Osteoblast (primary cell): Measurements from ENCODE around the gene ACSBG1. TPM values are rescaled to one million over a fixed set of nuclear protein-coding genes. Genes with fewer than 3 reads are reported as not detected.

Experiments used
- DNase-seq: peaks from one replicate; pipeline ENCODE4 v3.0.0; 2011; ENCODE audit warnings: low spot score, mixed read lengths; ENCODE audit not compliant: insufficient read length; ENCODE audit errors: missing footprints
- H2AFZ ChIP-seq: 2 replicates; pipeline ENCODE4 v1.6.0; 2011; ENCODE audit warnings: mild to moderate bottlenecking, low read length
- H3K27ac ChIP-seq: 2 replicates; pipeline ENCODE4 v1.5.1; 2011; ENCODE audit warnings: mild to moderate bottlenecking, low read depth, low read length, moderate library complexity
- H3K27me3 ChIP-seq: 2 replicates; pipeline ENCODE4 v1.6.0; 2012; ENCODE audit warnings: mild to moderate bottlenecking, control low read depth, inconsistent platforms, low read length, moderate library complexity; ENCODE audit not compliant: insufficient read depth
- H3K36me3 ChIP-seq: 2 replicates; pipeline ENCODE4 v1.5.1; 2011; ENCODE audit warnings: mild to moderate bottlenecking, low read length, control low read depth, moderate library complexity; ENCODE audit not compliant: insufficient read depth
- H3K4me1 ChIP-seq: 2 replicates; pipeline ENCODE4 v1.5.1; 2011; ENCODE audit warnings: mild to moderate bottlenecking, low read length, control low read depth, moderate library complexity; ENCODE audit not compliant: insufficient read depth
- H3K4me2 ChIP-seq: 2 replicates; pipeline ENCODE4 v1.6.0; 2011; ENCODE audit warnings: mild to moderate bottlenecking, low read length; ENCODE audit not compliant: insufficient read depth
- H3K4me3 ChIP-seq: fragments of 200-600 bp; sonication (generic); 3 replicates; pipeline ENCODE4 v1.5.1; 2012; ENCODE audit warnings: mild to moderate bottlenecking, low read length, inconsistent platforms; ENCODE audit not compliant: insufficient read depth
- H3K79me2 ChIP-seq: 2 replicates; pipeline ENCODE4 v1.6.0; 2012; ENCODE audit warnings: mild to moderate bottlenecking, low read length, control low read depth, inconsistent platforms; ENCODE audit not compliant: insufficient read depth
- H3K9me3 ChIP-seq: 2 replicates; pipeline ENCODE4 v1.5.1; 2011; ENCODE audit warnings: low read depth, low read length, control low read depth
- H4K20me1 ChIP-seq: 2 replicates; pipeline ENCODE4 v1.6.0; 2012; ENCODE audit warnings: mild to moderate bottlenecking, low read length, control low read depth; ENCODE audit not compliant: insufficient read depth
- total RNA-seq: library from RNA; depleted of rRNA; stranded (reverse); fragments of >200 nt; gene quantifications from 2 replicates; pipeline ENCODE4 v1.2.3, GENCODE V29; 2012
- TF ChIP-seq, protein P1 (sequence below): IDR thresholded peaks from 2 replicates; pipeline ENCODE4 v1.5.1; 2011; ENCODE audit warnings: mild to moderate bottlenecking, low read depth, low read length, moderate library complexity; ENCODE audit errors: extremely low read depth

Gene ACSBG1
- total RNA-seq, 1 donor, result under 0.01 TPM

DNA sequence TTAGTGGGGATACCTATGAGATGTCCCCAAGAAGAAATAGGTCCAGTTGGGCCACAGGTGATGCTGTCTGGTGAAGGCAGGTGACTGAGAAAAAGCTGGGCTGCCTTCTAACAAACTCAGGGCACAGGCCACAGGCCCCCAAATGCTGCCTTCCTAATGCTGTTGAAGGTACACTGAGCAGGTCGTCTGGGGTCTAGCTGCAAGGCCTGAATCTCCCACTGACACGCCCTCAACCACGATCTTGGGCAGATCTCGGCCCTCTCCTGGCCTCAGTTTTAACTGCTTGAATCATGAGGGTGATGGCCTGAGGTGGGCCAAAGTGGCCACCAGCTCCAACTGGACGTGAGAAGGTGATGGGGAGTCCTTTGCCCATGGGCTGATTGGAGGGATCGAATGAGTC is 2.1 kb upstream of the ACSBG1 start:
- Histone ChIP-seq H3K27me3 (peaks cover 49% of the 10 kb centered on the region), H3K4me3 (no peak overlapping the region), H3K79me2 (no peaks in the 10 kb centered on the region), H3K36me3 (no peaks in the 10 kb centered on the region), H4K20me1 (no peaks in the 10 kb centered on the region), H3K4me2 (no peak overlapping the region), H3K4me1 (no peaks in the 10 kb centered on the region), H3K9me3 (no peaks in the 10 kb centered on the region), H3K27ac (no peak overlapping the region), H2AFZ (no peak overlapping the region)
- TF ChIP-seq, protein P1, sequence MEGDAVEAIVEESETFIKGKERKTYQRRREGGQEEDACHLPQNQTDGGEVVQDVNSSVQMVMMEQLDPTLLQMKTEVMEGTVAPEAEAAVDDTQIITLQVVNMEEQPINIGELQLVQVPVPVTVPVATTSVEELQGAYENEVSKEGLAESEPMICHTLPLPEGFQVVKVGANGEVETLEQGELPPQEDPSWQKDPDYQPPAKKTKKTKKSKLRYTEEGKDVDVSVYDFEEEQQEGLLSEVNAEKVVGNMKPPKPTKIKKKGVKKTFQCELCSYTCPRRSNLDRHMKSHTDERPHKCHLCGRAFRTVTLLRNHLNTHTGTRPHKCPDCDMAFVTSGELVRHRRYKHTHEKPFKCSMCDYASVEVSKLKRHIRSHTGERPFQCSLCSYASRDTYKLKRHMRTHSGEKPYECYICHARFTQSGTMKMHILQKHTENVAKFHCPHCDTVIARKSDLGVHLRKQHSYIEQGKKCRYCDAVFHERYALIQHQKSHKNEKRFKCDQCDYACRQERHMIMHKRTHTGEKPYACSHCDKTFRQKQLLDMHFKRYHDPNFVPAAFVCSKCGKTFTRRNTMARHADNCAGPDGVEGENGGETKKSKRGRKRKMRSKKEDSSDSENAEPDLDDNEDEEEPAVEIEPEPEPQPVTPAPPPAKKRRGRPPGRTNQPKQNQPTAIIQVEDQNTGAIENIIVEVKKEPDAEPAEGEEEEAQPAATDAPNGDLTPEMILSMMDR, result no peak
- DNase-seq, result no peak

DNA sequence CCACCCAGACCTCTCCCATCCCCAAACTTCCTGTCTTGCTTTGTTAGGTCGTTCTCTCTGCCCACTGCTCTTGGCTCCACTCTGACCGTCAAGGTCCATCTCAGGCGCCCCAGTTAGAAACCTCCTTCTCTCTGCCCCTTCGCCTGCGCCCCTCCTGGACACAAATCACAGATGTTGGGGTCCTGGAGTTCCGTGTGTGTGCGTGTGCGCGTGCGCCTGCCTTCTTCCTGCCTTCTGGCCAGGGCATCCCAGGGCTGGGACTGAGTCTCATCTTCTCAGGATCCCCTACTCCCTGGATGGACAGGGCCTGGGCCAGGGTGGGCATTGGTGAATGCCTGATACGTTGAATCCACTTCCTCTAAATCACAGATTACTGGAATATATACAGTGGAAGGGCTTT is 869 bp downstream of the ACSBG1 start:
- Histone ChIP-seq H3K4me1 (no peaks in the 10 kb centered on the region), H3K4me3 (no peak overlapping the region), H4K20me1 (no peaks in the 10 kb centered on the region), H3K79me2 (no peaks in the 10 kb centered on the region), H3K36me3 (no peaks in the 10 kb centered on the region), H3K27ac (no peak overlapping the region), H2AFZ (no peak overlapping the region), H3K27me3 (peaks cover 59% of the 10 kb centered on the region), H3K9me3 (no peaks in the 10 kb centered on the region), H3K4me2 (no peak overlapping the region)
- DNase-seq, result no peak
- TF ChIP-seq, protein P1, result no peak

DNA sequence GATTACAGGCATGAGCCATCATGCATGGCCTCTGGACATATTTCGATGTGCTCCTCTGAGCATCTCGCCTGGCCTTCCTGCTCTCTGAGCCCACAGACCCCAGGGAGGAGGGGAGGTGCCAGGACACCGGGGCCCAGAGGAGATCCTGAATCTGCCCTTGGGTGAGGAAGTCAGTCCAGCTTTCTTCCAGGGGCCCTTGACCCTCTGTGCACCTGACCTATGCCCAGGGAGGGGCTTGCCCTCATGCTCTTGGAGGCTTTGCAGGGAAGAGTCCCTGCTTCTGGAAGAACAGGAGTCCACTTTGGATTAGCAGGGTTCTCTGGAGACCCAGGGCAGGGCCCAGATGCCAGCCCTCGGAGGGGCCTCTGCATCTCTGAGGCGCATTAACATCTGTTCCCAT is 1.4 kb downstream of the ACSBG1 start:
- TF ChIP-seq, protein P1, result no peak

DNA sequence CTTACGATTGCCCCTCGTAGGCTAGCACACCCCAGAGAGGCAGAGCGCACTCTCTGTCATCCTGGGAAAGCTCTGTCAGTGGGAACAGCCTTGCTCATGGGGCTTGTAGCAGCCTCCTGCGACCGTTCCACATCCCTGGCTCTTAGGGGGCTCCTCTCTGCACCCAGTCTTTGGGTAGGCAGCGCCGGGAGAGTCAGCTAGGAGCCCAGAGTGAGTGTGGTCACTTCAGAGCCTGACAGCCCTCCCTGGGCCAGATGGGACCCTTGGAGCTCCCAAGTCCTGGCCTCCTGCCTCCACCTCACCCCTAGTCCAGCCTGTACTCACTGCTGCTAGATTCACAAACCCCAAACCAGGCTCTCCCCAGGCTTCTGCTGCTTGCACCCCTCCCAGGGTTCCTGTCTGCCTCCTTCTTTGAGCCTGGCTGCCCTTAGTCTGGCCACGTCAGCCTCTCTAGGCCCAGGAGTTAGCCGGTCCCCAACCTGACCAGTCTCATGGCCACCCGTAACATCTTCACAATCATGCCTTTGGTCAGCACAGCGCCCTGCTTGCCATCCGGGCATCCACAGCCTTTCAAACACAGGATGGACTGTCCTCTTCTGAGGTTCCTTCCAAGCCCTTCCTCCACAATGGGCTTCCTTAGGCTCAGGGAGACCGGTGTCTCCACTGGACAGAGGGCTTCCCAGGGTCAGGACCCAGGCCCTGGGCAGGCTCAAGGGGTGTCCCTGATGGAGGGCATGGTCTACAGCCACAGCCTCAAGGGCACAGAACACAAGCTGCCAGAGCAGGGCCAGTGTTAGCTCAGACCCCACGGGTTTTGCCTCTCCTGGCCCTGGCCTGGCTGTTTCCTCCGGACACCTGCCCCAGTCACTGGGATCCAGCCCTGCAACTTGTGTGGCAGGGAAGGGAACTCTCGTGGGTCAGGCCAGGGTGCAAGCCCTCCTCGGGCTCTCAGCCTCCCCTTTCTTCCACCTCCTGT is 4.6 kb downstream of the ACSBG1 start:
- Histone ChIP-seq H3K27me3 (peaks cover 44% of the 10 kb centered on the region), H3K36me3 (no peaks in the 10 kb centered on the region), H3K4me2 (no peak overlapping the region), H3K4me3 (no peak overlapping the region), H4K20me1 (no peaks in the 10 kb centered on the region), H3K4me1 (no peaks in the 10 kb centered on the region), H3K79me2 (no peaks in the 10 kb centered on the region), H2AFZ (no peak overlapping the region), H3K9me3 (no peaks in the 10 kb centered on the region), H3K27ac (no peak overlapping the region)
- no peak for DNase-seq
- TF ChIP-seq, protein P1, result no peak

More for the DNA sequence above, 1.4 kb downstream of the ACSBG1 start:
- no peaks in the 10 kb centered on the region for H3K79me2 ChIP-seq
- no peaks in the 10 kb centered on the region for H3K4me1 ChIP-seq
- H3K9me3 ChIP-seq, result no peaks in the 10 kb centered on the region
- H3K27ac ChIP-seq, result no peak overlapping the region
- no peaks in the 10 kb centered on the region for H4K20me1 ChIP-seq
- H2AFZ ChIP-seq, result no peak overlapping the region
- H3K27me3 ChIP-seq, result peaks cover 61% of the 10 kb centered on the region
- DNase-seq, result no peak
- H3K4me3 ChIP-seq, result no peak overlapping the region
- no peaks in the 10 kb centered on the region for H3K36me3 ChIP-seq
- no peak overlapping the region for H3K4me2 ChIP-seq
